ENCODE measurements around the gene MMP14.
A peak's percentile ranks its signal among the peaks of the same experiment; 100 is the strongest.

DNA sequence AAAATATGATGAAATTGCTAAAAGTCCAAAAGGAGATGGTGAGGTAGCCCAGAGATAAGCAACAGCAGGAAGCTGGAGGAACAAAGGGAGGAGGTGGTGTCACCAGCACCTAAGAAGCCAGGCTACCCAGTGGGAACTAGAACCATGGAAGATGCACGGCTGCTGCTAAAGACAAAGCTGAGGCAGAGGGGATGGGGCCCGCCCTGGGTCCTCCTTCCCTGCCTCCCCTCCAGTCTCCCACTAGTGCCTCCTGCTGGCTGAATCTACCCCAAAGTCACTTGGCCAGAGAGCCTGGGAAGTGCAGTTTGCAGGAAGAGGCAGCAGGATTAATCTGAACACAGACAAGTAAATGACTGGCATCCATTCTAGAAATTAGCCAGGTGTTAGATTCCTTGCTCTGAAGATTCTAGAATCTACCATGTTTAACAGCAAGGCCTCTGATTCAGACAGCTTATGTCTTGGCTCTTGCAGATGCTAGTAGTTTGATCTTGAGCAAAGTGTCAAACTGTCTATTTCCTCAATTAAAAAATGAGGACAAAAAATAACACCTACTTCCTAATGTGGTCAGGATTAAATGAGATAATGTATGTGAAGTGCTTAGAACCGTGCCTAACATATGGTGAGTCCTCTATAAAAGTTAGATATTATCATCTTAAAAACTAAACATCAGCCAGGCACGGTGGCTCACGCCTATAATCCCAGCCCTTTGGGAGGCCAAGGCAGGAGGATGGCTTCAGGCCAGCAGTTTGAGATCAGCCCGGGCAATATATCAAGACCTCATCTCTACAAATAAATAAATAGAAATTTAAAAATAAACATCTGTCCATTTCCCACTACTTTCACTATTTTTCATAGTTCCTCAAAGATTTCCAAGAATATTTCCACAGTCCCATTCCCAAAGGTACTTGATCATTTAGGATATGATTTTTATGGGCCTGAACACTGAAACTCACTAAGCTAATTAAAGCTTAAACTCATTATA lies 29.3 kb downstream of the MMP14 start:
- TF ChIP-seq, protein P1, sequence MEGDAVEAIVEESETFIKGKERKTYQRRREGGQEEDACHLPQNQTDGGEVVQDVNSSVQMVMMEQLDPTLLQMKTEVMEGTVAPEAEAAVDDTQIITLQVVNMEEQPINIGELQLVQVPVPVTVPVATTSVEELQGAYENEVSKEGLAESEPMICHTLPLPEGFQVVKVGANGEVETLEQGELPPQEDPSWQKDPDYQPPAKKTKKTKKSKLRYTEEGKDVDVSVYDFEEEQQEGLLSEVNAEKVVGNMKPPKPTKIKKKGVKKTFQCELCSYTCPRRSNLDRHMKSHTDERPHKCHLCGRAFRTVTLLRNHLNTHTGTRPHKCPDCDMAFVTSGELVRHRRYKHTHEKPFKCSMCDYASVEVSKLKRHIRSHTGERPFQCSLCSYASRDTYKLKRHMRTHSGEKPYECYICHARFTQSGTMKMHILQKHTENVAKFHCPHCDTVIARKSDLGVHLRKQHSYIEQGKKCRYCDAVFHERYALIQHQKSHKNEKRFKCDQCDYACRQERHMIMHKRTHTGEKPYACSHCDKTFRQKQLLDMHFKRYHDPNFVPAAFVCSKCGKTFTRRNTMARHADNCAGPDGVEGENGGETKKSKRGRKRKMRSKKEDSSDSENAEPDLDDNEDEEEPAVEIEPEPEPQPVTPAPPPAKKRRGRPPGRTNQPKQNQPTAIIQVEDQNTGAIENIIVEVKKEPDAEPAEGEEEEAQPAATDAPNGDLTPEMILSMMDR (IDR thresholded peaks at IDR 0.05; ENCODE audit: low read length) = peak; percentile 15; the same call in 1 of the 2 replicates
- TF ChIP-seq EZH2 (optimal IDR thresholded peaks at IDR 0.05; ENCODE audit: low read depth, low read length) = no peak

Measured in MM.1S (cell line).